Measurements from ENCODE around the gene CFAP20DC. TPM values are rescaled to one million over a fixed set of nuclear protein-coding genes. Genes with fewer than 3 reads are reported as not detected.

CFAP20DC gene
- total and polyA plus RNA-seq, 4 donors: 0.98 to 2.1 (median 1.5) TPM

DNA sequence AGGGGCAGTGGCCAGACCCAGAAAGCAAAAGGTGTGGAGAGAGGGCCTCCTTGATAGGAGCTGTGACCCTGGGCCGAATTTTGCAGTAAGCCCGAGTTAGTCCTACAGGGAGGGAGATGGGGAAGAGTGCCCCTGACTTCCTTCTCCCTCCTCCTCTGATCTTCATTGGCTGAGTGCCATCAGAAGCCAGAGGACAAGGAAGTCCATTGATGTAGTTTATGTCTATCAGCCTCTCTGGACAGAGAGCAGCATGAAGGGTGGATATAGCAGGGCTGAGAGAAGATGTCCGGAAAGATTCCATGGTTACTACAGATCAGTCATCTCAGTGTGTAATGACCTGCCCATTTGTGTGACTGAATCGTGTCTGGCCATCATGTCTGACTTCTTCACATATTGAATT, 280.8 kb downstream of the CFAP20DC start (continued):
- no peak for TF ChIP-seq REST (IDR thresholded peaks at IDR 0.05)
- TF ChIP-seq ATF3 (IDR thresholded peaks at IDR 0.05): no peak
- TF ChIP-seq RXRA (IDR thresholded peaks at IDR 0.05): no peak
- no peak for TF ChIP-seq HNF4A (conservative IDR thresholded peaks at IDR 0.05)
- TF ChIP-seq FOXA1 (IDR thresholded peaks at IDR 0.05): no peak

DNA sequence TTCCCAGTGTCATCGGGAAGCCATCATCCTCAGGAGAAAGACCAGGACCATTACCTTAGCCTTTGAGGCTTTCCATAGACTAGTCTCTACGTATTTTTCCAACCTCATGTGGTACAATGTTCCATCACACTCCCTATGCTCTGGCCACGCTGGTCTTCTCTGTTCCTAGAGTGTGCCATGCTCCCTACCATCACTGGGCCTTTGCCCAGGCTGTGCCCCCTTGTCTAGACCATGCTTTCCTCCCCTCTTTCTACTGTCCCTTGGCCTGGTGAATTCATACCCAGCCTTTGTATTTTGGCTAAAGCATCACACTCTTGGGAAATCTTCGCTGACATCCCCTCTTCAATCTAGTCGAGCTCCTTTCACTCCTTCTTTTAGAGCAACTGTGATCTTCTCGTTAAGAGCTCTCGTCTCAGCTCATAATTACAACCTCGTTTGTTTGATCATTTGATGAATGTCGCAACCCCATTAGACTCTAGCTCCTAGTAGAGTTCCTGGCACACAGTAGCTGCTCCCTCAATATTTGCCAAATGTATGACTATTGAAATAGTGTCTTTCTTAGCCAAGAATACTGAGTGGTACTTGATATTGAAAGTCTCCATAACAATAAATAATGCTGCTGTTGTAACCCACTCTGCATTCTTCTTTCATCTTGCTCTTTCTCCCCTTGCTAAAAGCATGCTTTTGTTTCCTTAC, 283.1 kb downstream of the CFAP20DC start:
- TF ChIP-seq RAD21 (IDR thresholded peaks at IDR 0.05) (no peak), HNF4G (IDR thresholded peaks at IDR 0.05) (no peak), MAX (IDR thresholded peaks at IDR 0.05) (no peak)
- Histone ChIP-seq H3K36me3 (ENCODE audit: control insufficient read depth in 4 of 4, insufficient read depth in 3 of 4, low read depth in 1 of 4, low read length in 3 of 4) (no peaks in the 10 kb centered on the region), H3K9me3 (ENCODE audit: control insufficient read depth in 4 of 4, low read length in 3 of 4) (no peaks in the 10 kb centered on the region), H3K27ac (ENCODE audit: low read depth in 1 of 2, low read length in 2 of 2) (no peak overlapping the region), H3K4me3 (ENCODE audit: low read depth in 1 of 3, low read length in 3 of 3) (no peak overlapping the region), H3K9ac (ENCODE audit: low read depth in 1 of 2, low read length in 2 of 2) (no peak overlapping the region), H3K4me1 (ENCODE audit: control insufficient read depth in 4 of 4, insufficient read depth in 4 of 4, low read length in 3 of 4) (no peaks in the 10 kb centered on the region), H3K27me3 (ENCODE audit: control insufficient read depth in 4 of 4, insufficient read depth in 4 of 4, low read length in 3 of 4) (no peaks in the 10 kb centered on the region)
- 79% methylated on average over 9 of the region's 9 CpGs for WGBS
- DNase-seq (ENCODE audit: low spot score): no peak

DNA sequence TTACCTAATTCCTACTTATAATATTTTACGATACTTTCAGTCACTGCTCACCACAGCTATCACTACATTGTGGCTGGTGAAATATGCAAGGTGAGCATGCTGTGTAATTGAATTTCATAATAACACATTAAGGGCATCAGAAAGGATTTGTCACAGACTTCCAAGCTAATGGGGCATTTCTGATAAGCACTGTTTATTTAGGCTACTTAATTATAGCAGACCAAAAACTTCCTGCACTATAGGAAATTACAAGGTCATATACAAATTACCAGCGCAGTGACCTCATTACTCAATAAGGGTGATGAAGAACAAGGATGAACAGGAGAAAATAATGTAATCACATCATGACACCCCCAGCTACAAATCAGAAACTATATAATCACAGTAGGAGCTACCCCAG, 294.7 kb downstream of the CFAP20DC start:
- no peak for TF ChIP-seq ATF3 (IDR thresholded peaks at IDR 0.05)
- TF ChIP-seq FOXA1 (IDR thresholded peaks at IDR 0.05): no peak
- TF ChIP-seq EGR1 (IDR thresholded peaks at IDR 0.05; ENCODE audit: low read depth in 2 of 2): no peak
- TF ChIP-seq JUND (IDR thresholded peaks at IDR 0.05): no peak
- TF ChIP-seq GABPA (IDR thresholded peaks at IDR 0.05 in 1 of 2, conservative IDR thresholded peaks at IDR 0.05 in 1 of 2): no peak
- TF ChIP-seq FOXA2 (IDR thresholded peaks at IDR 0.05): no peak
- WGBS: 89% methylated on average over 2 of the region's 2 CpGs
- Histone ChIP-seq H3K4me3 (ENCODE audit: low read depth in 1 of 3, low read length in 3 of 3) (no peak overlapping the region), H3K27ac (ENCODE audit: low read depth in 1 of 2, low read length in 2 of 2) (no peak overlapping the region), H3K9ac (ENCODE audit: low read depth in 1 of 2, low read length in 2 of 2) (no peak overlapping the region), H3K27me3 (ENCODE audit: control insufficient read depth in 4 of 4, insufficient read depth in 4 of 4, low read length in 3 of 4) (no peaks in the 10 kb centered on the region), H3K36me3 (ENCODE audit: control insufficient read depth in 4 of 4, insufficient read depth in 3 of 4, low read depth in 1 of 4, low read length in 3 of 4) (no peaks in the 10 kb centered on the region), H3K4me1 (ENCODE audit: control insufficient read depth in 4 of 4, insufficient read depth in 4 of 4, low read length in 3 of 4) (no peaks in the 10 kb centered on the region), H3K9me3 (ENCODE audit: control insufficient read depth in 4 of 4, low read length in 3 of 4) (no peaks in the 10 kb centered on the region)
- no peak for DNase-seq (ENCODE audit: low spot score)
